ENCODE data around the gene PECR. TPM values are rescaled to one million over a fixed set of nuclear protein-coding genes. Genes with fewer than 3 reads are reported as not detected.

PECR gene
- total RNA-seq, 1 experiment from 2014 or later: 12.1 TPM

DNA sequence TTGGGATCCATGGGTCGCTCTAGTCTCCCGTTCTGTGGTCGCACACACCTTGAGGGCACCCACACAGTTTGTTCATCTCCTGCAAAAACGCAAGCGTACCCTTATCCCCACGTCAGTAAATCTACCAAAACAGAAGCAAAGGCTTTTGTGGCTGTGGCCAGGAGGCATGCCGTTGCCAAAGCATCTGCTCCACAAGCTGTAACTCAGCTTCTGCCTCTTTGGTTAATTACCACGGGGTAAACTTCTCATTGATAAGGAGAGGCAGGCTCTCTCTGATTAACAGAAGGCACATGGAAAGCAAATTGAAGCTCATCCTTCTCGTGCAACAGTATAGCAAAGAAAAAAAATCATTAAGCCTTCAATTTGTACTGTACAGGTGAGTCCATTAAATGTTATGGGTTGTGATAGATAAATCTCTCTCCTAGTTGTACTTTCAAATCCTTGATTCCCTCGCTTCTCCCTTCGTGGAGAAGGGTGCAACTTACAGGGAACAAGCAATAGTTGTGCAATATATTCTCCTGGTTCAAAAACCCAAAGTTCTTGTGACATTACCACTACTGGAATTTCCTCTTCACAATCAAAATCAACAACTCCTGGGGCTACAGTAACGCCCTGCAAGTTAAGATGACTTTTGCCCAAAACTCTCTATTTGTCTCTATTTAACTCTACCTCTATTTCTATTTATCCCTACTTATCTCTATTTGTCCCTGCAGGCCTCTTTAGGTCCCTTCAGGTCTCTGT is 10.3 kb downstream of the PECR start:
- H3K4me3 ChIP-seq (ENCODE audit: insufficient read depth, low read depth, low read length): no peak overlapping the region

GRCh38 chr2:216070195-216070594 is 11.4 kb downstream of the PECR start:
- no peak for DNase-seq
- no peaks in the 10 kb centered on the region; the same call in 1 of the 2 replicates for H3K36me3 ChIP-seq (replicated peaks; ENCODE audit: control insufficient read depth, insufficient read depth, low read length)
- no peaks in the 10 kb centered on the region for H3K27me3 ChIP-seq (ENCODE audit: control insufficient read depth, insufficient read depth, low read length)
- no peak overlapping the region for H3K4me3 ChIP-seq (ENCODE audit: insufficient read depth, low read depth, low read length)

More for the DNA sequence above, 10.3 kb downstream of the PECR start:
- DNase-seq: no peak
- H3K36me3 ChIP-seq (replicated peaks; ENCODE audit: control insufficient read depth, insufficient read depth, low read length): no peaks in the 10 kb centered on the region; the same call in 1 of the 2 replicates
- H3K27me3 ChIP-seq (ENCODE audit: control insufficient read depth, insufficient read depth, low read length): no peaks in the 10 kb centered on the region

DNA sequence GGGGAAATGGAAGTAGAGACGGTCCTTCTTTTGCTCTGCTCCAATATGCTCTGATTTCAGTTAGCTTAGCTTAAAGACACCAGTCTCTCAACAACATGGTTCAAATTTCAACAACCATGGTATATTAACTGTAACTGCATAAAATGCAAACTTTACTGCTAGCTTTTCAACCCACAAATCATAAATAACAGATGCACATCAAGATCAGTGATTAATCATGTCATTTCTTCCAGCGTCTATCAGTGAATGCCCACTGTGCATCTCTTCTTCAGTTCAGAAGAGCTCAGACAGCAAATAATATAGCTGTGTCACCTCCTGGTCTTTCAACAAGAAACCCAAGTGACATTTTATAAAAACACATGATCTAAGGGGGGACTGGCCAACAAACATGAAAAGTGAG is 12.6 kb downstream of the PECR start:
- DNase-seq: no peak
- Histone ChIP-seq H3K36me3 (replicated peaks; ENCODE audit: control insufficient read depth, insufficient read depth, low read length) (peaks cover 7% of the 10 kb centered on the region), H3K27me3 (ENCODE audit: control insufficient read depth, insufficient read depth, low read length) (no peaks in the 10 kb centered on the region), H3K4me3 (ENCODE audit: insufficient read depth, low read depth, low read length) (no peak overlapping the region)

GRCh38 chr2:216066230-216066629 is 15.4 kb downstream of the PECR start:
- Histone ChIP-seq H3K36me3 (replicated peaks; ENCODE audit: control insufficient read depth, insufficient read depth, low read length) (peaks cover 7% of the 10 kb centered on the region), H3K27me3 (ENCODE audit: control insufficient read depth, insufficient read depth, low read length) (no peaks in the 10 kb centered on the region), H3K4me3 (ENCODE audit: insufficient read depth, low read depth, low read length) (no peak overlapping the region)
- DNase-seq: no peak

DNA sequence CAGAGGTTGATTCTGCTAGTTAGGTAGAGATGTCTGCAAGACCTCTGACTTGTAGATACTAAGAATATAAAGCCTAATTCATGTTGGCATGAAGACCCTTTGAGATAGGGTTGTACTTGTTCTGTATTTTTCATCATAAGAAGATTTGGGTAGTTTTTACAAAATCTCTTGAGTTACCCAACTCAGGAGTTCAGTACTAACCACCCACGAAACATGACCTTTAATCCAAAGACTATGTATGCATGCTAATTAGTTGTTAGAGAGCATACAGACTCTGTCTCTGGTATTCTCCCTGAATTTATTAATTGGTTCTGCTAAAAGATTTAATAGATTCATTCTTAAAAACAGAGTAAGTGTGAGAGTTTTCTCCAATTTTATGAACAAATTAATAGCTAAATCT is 16.9 kb downstream of the PECR start:
- Histone ChIP-seq H3K27me3 (ENCODE audit: control insufficient read depth, insufficient read depth, low read length) (no peaks in the 10 kb centered on the region), H3K4me3 (ENCODE audit: insufficient read depth, low read depth, low read length) (no peak overlapping the region), H3K36me3 (replicated peaks; ENCODE audit: control insufficient read depth, insufficient read depth, low read length) (peaks cover 7% of the 10 kb centered on the region)
- no peak for DNase-seq

DNA sequence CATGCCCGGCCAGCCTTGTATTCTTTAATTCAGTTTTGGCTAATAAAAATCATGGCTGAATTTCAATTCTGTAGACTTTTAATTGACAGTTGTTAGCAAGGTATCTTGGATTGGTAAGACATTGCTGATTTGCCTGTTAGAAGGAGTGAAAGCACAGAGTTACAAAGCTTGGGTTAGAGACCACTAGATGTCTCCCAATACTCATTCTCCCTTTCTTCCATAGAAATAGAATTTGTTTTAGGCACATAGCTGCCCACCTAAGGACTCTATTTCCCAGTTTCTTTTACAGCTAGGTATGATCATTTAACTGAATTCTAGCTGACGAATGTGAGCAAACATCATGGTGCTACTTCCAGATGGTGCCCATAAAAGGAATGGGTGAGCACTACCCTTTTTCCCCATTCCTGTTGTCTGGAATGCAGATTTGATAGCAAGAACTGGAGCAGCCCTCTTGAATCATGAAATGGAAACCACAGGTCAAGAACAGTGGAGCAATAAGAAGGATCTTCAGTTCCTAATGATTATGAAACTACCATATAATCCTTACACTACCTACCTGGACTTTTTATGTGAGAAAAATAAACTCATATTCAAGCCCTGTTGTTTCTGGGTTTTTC is 17.5 kb downstream of the PECR start:
- Histone ChIP-seq H3K27me3 (ENCODE audit: control insufficient read depth, insufficient read depth, low read length) (no peaks in the 10 kb centered on the region), H3K4me3 (ENCODE audit: insufficient read depth, low read depth, low read length) (no peak overlapping the region), H3K36me3 (replicated peaks; ENCODE audit: control insufficient read depth, insufficient read depth, low read length) (peaks cover 7% of the 10 kb centered on the region)
- no peak for DNase-seq

GRCh38 chr2:216059233-216059834 is 22.3 kb downstream of the PECR start:
- H3K4me3 ChIP-seq (ENCODE audit: insufficient read depth, low read depth, low read length): no peak overlapping the region
- no peak for DNase-seq
- no peaks in the 10 kb centered on the region for H3K27me3 ChIP-seq (ENCODE audit: control insufficient read depth, insufficient read depth, low read length)
- peaks cover 3% of the 10 kb centered on the region for H3K36me3 ChIP-seq (replicated peaks; ENCODE audit: control insufficient read depth, insufficient read depth, low read length)

- no peak for DNase-seq
- Histone ChIP-seq H3K4me3 (ENCODE audit: insufficient read depth, low read depth, low read length) (no peak overlapping the region), H3K36me3 (replicated peaks; ENCODE audit: control insufficient read depth, insufficient read depth, low read length) (no peaks in the 10 kb centered on the region; the same call in 1 of the 2 replicates), H3K27me3 (ENCODE audit: control insufficient read depth, insufficient read depth, low read length) (no peaks in the 10 kb centered on the region)
Measured at GRCh38 chr2:216057688-216058193, 23.9 kb downstream of the PECR start.

DNA sequence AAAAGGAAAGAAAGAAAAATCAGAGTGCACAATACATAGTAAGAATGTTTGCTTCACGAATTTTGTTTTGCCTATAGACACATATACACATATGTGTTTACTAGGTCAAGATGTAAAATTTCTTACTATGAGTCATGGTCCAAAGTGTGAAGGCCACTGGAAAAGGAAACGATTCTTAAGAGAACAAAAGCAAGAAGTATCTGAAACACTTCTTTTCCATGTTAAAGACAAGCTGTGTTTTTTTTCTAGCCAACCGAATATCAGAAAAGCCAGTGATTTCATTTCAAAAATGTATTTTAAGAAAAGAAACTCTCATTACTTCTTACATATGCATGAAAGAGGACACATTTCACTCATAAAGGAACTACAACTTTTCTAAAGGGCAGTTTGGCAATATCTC is 24.9 kb downstream of the PECR start:
- no peak for DNase-seq
- Histone ChIP-seq H3K4me3 (ENCODE audit: insufficient read depth, low read depth, low read length) (no peak overlapping the region), H3K36me3 (replicated peaks; ENCODE audit: control insufficient read depth, insufficient read depth, low read length) (no peaks in the 10 kb centered on the region; the same call in 1 of the 2 replicates), H3K27me3 (ENCODE audit: control insufficient read depth, insufficient read depth, low read length) (no peaks in the 10 kb centered on the region)

GRCh38 chr2:216055680-216056079 is 25.9 kb downstream of the PECR start:
- Histone ChIP-seq H3K4me3 (ENCODE audit: insufficient read depth, low read depth, low read length) (no peak overlapping the region), H3K27me3 (ENCODE audit: control insufficient read depth, insufficient read depth, low read length) (no peaks in the 10 kb centered on the region)

GRCh38 chr2:216052420-216052819 is 29.2 kb downstream of the PECR start:
- no peak for DNase-seq
- no peaks in the 10 kb centered on the region for H3K27me3 ChIP-seq (ENCODE audit: control insufficient read depth, insufficient read depth, low read length)

More at GRCh38 chr2:216055680-216056079, 25.9 kb downstream of the PECR start:
- H3K36me3 ChIP-seq (replicated peaks; ENCODE audit: control insufficient read depth, insufficient read depth, low read length): no peaks in the 10 kb centered on the region; the same call in 1 of the 2 replicates
- DNase-seq: no peak

DNA sequence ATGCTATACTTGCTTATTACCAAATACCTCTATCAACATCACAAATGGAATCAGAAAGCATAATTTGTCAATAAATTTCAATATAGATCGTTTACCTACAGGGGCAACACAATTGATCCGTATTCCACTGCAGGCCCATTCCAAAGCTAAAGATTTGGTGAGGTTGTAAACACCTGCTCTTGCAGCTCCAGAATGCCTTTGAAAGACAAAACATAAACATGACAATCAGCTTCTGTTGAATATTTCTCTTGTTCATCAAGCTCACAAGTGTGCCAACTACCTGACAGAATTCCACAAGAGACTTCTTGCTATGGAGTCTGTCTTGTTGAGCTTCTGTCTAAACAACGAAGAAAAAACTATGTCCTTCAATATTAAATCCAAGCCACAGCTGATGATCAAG is 30.3 kb downstream of the PECR start:
- H3K36me3 ChIP-seq (replicated peaks; ENCODE audit: control insufficient read depth, insufficient read depth, low read length): no peaks in the 10 kb centered on the region
- H3K27me3 ChIP-seq (ENCODE audit: control insufficient read depth, insufficient read depth, low read length): no peaks in the 10 kb centered on the region
- no peak overlapping the region for H3K4me3 ChIP-seq (ENCODE audit: insufficient read depth, low read depth, low read length)
- DNase-seq: peak; percentile 10

More at GRCh38 chr2:216052420-216052819, 29.2 kb downstream of the PECR start:
- H3K4me3 ChIP-seq (ENCODE audit: insufficient read depth, low read depth, low read length): no peak overlapping the region
- H3K36me3 ChIP-seq (replicated peaks; ENCODE audit: control insufficient read depth, insufficient read depth, low read length): no peaks in the 10 kb centered on the region

DNA sequence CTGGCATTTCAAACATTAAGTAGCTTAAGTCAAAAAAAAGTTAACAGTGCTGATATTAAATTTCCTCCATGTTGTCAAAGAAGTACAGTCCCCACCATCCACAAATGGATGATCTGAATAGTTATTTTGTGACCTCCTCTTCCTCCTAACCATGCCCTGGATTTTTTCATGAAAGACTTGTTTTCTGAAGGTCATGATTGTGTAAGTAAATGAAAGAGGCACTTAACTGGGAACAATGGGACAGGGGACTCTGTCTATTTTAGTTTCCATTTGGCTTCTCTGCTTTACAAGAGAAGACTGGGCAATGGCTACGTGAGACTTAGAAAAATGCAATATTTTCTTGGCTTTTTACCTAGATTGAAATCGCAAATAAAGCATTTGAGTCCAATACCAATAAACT is 32.2 kb downstream of the PECR start:
- H3K36me3 ChIP-seq (replicated peaks; ENCODE audit: control insufficient read depth, insufficient read depth, low read length): no peaks in the 10 kb centered on the region
- no peaks in the 10 kb centered on the region for H3K27me3 ChIP-seq (ENCODE audit: control insufficient read depth, insufficient read depth, low read length)
- H3K4me3 ChIP-seq (ENCODE audit: insufficient read depth, low read depth, low read length): no peak overlapping the region
- DNase-seq: no peak

- Histone ChIP-seq H3K27me3 (ENCODE audit: control insufficient read depth, insufficient read depth, low read length) (no peaks in the 10 kb centered on the region), H3K36me3 (replicated peaks; ENCODE audit: control insufficient read depth, insufficient read depth, low read length) (no peaks in the 10 kb centered on the region), H3K4me3 (ENCODE audit: insufficient read depth, low read depth, low read length) (no peak overlapping the region)
- no peak for DNase-seq
Measured at GRCh38 chr2:216047397-216047796, 34.2 kb downstream of the PECR start.
